GM12872 (cell line): ENCODE measurements around the gene GRIP2.

ENCODE experiments used
- CTCF ChIP-seq: IDR thresholded peaks from 3 replicates; pipeline ENCODE4 v1.5.1; 2011; ENCODE audit warnings: low read depth, mild to moderate bottlenecking, low read length, moderate library complexity; ENCODE audit not compliant: insufficient read depth

GRIP2 gene

GRCh38 chr3:14478956-14479550 is 61.1 kb downstream of the GRIP2 start:
- no peak for TF ChIP-seq CTCF

- no peak for TF ChIP-seq CTCF
Measured at GRCh38 chr3:14477311-14477935, 62.7 kb downstream of the GRIP2 start.

GRCh38 chr3:14476583-14477265 is 63.4 kb downstream of the GRIP2 start:
- no peak for TF ChIP-seq CTCF

- no peak for TF ChIP-seq CTCF
Measured at GRCh38 chr3:14475621-14476020, 64.5 kb downstream of the GRIP2 start.

- no peak for TF ChIP-seq CTCF
Measured at GRCh38 chr3:14474363-14475081, 65.6 kb downstream of the GRIP2 start.

GRCh38 chr3:14473411-14473891 is 66.7 kb downstream of the GRIP2 start:
- TF ChIP-seq CTCF, result no peak
